NCI-H2196 (cell line): ENCODE data around the gene VSIG8.
"Not testable (repeated sequence)": the region's sequence is repeated elsewhere in the genome, so short reads cannot be mapped to it uniquely, and the experiment has no call there.

ENCODE experiments used
- DNase-seq: peaks from one replicate; lab custom pipeline; 2025; ENCODE audit not compliant: unreplicated experiment; lab: John Stamatoyannopoulos, UW

VSIG8 gene, protein sequence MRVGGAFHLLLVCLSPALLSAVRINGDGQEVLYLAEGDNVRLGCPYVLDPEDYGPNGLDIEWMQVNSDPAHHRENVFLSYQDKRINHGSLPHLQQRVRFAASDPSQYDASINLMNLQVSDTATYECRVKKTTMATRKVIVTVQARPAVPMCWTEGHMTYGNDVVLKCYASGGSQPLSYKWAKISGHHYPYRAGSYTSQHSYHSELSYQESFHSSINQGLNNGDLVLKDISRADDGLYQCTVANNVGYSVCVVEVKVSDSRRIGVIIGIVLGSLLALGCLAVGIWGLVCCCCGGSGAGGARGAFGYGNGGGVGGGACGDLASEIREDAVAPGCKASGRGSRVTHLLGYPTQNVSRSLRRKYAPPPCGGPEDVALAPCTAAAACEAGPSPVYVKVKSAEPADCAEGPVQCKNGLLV

DNA sequence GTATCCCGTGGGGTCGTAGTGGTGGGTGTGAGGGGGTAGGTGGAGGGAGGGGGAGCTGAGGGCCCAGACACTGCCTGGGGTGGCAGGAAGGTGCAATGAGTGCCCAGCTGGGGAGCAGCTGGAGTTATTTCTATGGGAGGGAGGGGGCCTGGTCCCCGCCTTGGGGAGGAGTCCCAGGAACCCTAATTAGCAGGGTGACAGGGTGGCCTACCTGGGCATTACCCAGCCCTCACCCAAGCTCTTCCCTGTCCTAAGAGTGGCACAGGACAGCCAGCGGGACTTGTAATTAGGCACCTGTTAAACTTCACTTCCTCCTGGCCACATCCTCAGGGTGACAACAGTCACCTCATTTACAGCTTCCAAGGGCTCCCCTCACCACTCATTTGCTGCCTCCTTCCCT lies at the start of gene VSIG8:
Gene VSIG8 (minus strand): TSS at position 101 of the 400 bp plus-strand sequence. CDS start 136 bp downstream, outside the sequence.
- no peak for DNase-seq

DNA sequence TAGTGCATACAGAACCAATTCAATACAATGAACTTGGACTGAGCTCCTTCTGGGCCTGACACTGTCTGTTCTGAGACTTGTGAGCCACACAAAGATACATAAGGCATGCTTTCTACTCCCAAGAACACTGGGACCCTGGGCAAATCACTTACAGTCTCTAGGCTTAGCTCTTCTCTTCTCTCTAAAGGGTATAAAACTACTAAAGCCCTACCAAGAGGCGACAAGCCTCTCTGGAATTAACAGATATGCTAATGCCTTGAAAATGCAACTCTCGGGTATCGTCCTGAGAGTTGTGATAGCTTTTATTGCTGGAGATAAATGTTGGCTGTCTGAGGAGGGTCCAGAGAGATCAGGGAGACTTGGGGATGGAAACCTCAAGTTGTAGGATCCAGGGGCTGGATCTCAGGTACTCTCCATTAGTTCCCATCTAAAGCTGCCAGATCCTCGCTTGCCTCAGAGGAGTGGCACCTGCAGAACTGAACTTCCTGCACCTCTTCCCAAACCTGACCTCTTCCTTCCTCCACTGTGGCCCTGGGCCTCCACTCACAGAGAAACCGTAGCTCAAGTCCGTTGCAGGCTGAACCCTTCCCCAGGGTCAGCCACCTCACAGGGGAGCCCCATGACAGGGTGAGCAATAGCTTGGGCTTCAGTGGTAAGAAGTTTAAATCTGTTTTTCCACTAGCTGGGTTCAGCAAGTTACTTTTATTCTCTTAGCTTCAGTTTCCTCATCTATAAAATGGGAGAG lies 49.0 kb upstream of the VSIG8 start:
- no peak for DNase-seq

DNA sequence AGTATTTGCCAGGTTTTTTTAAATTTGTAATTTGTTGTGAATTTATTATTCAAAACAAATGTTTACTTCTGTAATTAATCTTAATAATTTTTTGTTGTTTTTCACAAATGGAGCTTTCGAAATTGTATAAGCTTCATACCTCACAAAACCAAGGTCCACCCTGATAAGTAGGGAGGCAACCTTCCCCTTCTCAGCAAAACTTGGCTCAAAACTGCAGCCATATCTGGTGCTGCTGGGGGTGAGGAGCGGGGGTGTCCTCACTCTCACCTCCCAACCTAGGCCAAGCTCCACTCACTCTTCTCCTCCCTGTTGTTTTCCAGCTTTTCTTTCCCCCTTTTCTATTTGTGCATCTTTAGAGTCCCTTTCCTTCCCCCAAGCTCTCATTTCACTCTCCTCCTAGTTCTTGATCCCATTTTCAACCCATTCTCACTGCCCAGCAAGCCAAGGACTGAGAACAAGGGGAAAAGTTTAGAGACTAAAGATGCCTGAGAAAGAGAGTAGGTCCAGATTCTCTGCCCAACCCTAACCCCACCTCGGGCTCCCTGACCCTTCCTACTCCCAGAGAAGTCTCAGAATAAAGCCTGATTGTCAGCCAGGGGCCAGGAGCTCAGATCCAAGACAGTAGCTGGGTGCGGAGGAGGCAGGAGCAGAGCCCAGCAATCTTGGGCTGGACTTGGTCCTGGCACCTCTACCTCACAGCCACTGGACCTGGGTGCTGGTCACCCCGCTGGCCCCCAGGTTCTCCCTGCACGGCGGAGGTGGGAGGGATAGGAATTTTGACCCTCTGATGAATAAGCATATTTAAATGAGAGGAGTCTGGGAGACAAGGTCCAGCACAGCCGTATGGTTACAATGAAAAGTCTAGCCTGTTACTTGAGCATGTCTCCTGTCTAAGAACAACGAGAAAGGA lies 45.8 kb upstream of the VSIG8 start:
- DNase-seq: no peak

DNA sequence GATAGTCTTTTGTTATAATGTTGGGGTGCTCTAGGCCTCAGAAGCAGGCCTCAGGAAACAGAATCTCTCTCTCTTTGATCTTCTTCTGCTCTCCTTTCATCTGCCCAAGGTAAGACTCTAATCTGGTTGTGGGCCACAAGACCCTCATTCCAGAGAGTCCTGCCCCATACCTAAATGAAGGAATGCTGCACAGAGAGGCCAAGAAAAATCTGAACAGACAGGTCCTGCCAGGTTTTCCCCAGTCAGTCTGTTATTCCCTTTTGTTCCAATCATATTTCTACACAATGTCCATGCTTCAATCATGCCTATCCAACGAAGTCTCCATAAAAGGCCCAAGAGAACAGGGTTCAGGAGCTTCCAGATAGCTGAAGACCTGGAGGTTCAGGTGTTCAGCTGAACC lies 44.5 kb upstream of the VSIG8 start:
- no peak for DNase-seq

DNA sequence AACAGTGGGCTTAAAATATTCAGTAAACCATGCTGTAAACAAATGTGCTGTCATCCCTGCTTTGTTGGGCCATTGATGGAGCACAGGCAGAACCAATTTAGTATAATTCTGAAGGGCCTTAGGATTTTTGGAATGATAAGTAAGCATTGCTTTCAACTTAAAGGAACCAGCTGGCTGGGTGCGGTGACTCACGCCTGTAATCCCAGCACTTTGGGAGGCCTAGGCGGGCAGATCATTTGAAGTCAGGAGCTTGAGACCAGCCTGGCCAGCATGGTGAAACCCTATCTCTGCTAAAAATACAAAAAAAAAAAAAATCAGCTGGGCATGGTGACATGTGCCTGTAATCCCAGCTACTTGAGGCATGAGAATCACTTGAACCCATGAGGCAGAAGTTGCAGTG lies 41.6 kb upstream of the VSIG8 start:
- DNase-seq: not testable (repeated sequence)

DNA sequence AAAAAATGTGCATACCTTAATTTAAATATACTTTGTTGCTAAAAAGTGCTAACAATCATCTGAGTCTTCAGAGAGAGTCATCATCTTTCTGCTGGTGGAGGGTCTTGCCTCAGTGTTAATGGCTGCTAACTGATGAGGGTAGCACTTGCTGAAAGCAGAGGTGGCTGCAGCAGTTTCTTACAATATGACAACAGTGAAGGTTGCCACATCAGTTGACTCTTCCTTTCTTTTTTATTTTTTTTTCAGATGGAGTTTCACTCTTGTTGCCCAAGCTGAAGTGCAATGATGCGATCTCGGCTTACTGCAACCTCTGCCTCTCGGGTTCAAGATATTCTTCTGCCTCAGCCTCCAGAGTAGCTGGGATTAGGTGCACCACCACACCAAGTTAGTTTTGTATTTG lies 40.1 kb upstream of the VSIG8 start:
- no peak for DNase-seq

DNA sequence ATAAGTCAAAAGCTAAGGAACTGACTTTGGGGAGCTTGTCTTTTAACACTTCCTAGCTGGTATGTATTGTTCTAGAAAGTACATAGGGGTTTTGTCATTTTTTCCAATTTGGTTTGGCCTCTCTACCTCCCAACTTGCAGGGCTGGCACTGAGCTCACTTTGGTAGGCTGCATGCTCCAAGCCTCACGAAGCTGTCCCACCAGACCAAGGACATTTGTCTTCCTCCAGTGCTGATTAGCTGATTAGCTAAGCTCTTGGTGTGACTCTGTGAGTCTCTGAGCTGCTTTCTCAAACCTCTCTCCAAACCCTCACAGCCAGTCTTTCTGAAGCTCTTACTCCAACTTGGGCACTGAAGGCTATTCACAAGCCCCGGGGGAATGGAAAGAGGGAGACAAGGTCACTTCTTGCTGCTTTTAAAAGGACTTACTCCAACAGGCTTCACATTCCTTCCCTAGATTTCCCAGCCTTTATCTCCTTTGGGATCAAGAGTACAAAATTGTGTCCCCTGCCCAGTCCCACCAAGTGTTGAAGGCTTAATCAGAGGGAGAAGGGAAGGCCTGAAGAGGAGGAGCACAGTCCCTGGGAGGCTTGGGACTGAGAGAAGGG lies 38.4 kb upstream of the VSIG8 start:
- no peak for DNase-seq

DNA sequence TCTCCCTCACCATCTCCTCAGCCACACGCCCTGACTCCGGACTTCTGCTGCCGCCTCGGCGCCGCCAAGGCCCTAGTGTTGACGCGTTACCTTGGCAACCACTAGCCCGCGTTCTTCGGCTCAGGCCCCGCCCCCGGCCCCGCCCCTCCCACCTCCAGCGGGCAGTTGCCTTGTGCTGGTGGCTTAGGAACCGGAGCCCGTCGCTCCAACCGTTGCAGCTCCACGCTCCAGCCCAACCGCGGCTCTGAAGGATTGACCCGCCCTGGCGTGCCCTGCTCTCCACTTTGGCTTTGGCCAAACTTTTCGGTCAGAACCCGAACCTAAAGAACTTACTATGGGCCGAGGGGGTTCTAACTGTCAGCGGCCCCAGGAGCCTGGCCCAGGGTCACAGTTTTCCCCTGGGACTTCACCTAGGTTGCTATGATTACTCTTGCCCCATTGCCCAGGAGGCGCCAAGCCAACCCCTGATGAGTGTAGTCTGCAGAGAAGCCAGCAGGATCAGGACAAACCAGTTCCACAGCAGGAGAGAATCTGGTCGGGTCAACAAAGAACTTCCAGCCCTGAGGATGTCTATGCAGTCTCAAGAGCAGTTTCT lies 37.7 kb upstream of the VSIG8 start, which contains the start of gene CFAP45:
Gene CFAP45 (minus strand): TSS at position 80 of the 595 bp plus-strand sequence. CDS start 67 bp downstream, at position 13.
- peak; percentile 92 for DNase-seq

DNA sequence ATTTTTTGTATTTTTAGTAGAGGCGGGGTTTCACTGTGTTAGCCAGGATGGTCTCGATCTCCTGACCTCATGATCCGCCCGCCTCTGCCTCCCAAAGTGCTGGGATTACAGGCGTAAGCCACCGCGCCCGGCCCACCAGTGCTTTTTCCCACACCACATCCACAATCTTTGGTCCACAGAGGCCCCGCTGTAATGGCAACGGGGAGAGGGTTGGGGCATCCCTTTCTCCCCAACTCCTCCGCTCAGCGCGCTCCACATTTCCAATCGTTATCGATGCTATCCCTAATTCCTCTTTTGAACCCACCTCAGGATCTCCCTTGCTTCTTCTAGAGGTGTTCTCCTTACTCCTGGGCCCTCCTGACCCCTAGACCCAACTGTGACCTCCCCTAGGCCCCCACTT lies 37.2 kb upstream of the VSIG8 start:
- DNase-seq: not testable (repeated sequence)

DNA sequence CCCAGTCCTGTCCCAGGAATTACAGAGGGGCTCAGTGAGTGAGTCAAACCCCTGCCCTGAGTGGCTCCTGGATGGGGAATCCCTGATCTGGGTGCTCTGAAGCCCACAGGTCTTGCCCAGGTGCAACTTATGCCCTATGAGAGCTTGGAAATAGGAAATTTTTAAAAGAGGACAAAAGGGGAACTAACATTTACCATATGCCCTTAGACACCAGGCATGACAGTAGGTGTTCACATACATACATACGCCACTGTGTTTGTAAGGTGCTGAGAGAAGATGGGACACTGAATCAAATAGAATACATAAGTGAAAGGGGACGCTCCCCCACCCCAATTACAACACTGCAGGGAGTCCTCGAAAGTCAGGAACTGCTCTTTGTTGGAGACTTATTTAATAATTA lies 36.1 kb upstream of the VSIG8 start:
- no peak for DNase-seq

DNA sequence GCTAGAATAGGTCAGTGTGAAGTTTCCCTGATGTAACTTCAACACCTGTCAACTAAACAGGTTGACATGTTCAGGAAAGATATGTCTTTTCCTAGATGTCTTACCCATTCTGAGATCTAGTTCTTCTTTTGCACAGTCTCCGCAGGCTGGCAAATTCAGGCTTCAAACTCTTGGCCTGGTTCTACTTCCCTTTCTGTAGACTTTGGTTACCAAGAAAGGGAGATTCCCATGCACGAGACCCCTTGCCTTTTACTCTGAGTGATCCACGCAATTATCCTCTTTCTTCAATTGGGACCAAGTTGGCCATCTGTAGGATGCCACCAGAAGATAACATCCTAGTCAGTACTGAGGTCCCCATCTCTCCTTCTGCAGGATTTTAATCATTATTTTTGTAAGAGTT lies 35.5 kb upstream of the VSIG8 start:
- no peak for DNase-seq

DNA sequence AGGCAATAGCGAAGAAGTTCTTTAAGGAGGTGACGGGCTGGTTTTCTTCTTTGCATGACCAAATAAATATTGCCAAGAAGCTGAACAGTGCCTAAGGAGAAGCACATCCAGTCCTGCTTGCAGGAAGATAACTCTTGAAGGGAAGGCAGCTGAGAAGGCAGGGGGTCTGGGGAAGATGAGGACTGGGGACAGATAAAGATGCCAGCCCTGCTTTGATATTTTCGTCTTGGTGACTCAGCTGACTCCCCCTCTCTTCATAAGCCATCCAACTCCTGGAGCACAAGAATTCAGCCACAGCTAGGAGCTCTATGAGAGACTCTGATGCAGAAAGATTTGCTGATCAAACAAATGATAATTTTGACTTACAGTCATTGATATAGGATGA lies 34.1 kb upstream of the VSIG8 start:
- no peak for DNase-seq

DNA sequence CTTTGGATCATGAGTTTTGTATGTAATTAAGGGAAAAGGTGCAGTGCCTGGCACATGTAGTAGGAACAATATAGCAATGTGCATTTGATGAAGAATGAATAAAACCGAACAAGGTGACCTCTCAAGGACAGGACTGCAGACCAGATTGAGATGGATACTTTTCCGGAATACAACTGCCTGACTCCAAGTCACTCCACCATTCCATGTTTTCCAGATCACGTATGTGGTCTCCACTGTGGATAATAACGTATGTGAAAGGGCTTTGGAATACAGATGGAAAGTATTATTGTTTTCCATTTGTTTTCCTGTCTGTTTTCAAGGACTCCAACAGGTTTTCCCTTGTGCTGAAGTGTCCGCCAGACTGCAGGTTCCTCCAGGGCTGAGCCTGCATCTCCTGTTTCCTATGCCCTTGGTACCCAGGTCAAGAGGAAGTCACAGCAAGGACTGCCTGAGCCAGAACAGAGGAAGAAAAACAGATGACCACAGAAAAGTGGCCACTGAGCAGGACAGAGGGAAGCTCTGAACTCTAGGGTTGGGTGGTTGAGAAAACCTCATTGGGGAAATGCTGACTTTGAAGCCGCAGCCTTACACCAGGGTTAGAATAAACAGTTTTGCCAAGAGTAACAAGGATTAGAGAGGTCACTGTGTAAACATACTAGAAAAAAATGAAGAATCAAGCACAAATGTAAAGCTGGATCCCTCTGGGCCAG lies 33.5 kb upstream of the VSIG8 start:
- no peak for DNase-seq

DNA sequence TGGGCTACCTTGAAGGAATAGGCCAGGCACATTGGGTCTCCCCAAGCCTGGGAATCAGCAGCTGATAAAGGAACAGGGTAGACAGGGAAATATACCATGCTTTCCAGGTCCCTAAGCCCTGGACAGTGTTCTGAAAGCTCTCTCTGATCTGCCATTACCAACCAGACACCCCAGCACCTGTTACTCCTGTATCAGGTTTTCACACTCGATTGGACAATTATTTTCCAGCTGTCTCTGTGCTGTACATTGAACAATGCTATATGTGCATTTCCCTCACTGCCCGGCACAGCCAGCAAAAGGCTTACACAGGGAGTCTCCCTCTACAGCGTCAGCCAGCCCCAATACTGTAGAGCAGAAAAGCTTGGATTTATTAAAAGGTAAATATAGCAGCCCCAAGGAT lies 32.8 kb upstream of the VSIG8 start:
- no peak for DNase-seq

DNA sequence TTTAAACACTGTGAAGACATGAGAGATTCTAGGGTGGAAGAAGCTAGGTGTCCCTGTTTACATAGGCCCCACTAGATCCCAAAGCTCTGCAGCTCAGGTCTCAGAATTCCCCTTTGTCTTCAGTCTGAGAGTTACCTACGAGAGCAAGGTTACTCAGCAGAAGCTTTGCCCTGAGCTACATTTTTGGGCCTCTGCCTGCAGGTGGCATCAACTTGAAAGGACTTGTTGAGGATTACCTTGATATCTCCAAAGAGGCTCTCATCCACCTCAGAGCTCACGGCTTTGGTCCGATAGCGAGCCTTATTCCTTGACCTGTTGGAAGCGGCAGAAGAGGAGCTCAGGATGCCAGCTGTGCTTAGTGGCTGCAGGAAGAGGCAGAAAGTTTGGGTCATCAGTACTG lies 30.5 kb upstream of the VSIG8 start:
- DNase-seq: no peak

DNA sequence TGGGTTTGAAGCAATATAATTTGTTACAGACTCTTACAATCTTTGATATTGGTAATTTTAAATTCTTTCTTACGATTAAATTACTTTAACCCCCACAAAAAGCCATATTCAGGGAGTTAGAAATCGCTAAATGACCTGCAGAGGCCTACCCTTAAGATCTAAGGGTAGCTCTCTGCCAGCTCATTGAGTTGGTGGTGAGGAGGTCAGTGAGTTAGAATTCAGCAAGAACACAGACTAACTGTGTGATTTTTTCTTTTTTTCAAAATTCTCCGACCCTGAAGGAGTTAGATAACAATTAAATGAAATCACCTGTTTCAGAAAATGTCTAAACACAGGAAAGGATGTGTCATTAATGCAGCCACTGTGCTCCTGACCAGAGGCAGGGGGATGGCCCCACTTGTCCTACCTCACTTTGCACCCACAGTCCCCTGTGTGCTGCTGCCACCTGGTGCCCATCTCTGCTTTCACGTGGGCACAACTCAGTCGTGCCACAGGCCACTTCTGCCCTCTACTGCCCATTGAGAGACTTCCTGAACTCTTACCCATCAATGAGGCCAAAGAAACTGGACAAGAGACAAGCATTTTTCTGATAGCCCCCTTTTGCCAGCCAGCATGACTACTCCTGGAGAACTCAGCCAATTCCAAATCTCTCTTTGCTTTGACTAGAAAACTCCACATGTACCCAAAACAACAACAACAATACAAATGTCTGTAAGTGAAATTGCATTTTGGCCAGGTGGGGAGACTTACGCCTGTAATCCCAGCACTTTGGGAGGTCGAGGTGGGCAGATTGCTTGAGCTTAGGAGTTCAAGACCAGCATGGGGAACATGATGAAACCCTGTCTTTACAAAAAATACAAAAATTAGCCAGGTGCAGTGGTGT lies 29.1 kb upstream of the VSIG8 start:
- peak; percentile 86 for DNase-seq

DNA sequence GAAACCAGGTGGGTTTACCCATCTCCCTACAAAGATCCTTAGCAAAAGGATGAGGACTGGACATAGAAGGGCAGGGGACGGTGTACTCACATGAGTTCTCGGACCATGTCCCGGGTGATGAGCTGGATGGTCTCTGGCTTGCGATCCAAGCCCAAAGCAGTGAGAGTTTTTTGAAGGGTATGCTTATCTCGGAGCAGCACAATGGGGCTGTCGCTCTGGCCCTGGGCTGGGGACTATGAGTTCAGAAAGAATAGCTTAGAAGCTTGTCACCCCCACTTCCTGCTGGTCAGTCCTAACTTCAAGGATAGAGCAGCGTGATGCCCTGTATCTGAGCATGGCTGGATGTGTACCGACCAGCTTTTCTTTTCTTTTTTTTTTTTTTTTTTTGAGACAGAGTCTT lies 27.9 kb upstream of the VSIG8 start:
- no peak for DNase-seq

DNA sequence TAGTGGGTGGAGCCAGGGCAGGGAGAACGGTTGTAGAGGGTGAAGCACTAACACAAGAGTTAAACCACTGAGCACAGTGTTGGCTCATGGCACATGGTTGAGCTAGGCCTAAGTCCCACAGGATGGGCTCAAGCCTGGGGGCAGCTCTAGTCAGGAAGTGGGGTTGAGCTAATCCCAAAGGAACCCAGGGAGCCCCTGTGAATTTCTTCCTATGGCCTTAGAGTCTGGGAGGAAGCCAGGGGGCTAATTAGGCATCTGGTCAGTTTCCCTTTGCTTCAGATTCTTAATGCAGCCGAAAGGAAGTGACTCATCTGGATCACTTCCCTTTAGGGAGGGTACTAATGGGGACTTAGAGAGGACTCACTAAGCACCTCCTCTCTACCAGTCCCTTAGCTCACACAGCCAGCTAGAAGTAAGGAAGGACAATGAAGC lies 27.4 kb upstream of the VSIG8 start:
- no peak for DNase-seq

DNA sequence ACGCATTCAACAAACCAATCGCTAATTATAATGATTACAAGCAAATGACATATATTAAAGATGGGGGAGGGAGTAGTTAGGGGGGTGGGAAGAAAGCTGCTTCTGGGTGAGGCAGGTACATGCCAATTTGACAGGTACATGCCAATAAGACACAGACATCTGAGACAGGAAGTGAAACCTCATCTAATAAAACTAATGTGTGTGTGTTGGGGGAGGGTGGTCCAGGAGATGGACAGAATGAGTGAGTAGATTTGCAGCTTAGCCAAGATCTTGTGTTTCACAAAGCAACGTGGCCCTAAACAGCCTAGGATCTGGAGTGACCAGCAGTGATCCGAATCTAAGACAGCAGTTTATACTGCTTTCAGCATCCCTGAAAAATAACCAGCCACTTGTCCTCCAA lies 26.7 kb upstream of the VSIG8 start:
- DNase-seq: no peak
